Erythroblast (primary cell): ENCODE results near the gene DIP2C.
"Not testable (repeated sequence)": the region's sequence is repeated elsewhere in the genome, so short reads cannot be mapped to it uniquely, and the experiment has no call there.

Experiments used
- DNase-seq, 2 experiments: peaks; one replicate each; lab custom pipeline; 2025; lab: John Stamatoyannopoulos, UW
- GATA1 ChIP-seq: IDR thresholded peaks from 2 replicates; pipeline ENCODE4 v1.6.1; 2011; ENCODE audit warnings: low read depth, mild to moderate bottlenecking, control low read depth, low read length, moderate library complexity
- POLR2A ChIP-seq: IDR thresholded peaks from 2 replicates; pipeline ENCODE4 v1.6.1; 2011; ENCODE audit warnings: mild to moderate bottlenecking, low read length

Gene DIP2C

DNA sequence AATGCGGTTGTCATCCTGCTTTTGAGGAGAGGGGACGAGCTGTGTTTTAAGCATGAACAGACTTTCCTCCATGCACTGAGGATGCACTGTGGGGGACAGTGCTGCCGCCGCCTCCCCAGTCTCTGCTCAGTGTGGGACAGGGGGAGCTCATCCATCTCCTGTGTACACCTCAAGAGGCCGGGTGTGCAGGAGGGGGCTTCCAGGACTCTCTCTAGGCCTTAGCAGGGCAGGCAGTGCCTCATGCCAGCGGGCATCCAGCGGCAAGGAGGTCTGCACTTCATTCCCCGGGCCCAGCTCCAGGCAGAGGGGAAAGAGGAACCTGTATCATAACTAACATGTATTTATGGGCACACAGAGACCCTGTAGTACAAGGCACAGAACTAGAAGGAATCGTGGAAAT is 89.7 kb downstream of the DIP2C start:
- TF ChIP-seq GATA1: no peak
- no peak for TF ChIP-seq POLR2A
- DNase-seq: no peak

DNA sequence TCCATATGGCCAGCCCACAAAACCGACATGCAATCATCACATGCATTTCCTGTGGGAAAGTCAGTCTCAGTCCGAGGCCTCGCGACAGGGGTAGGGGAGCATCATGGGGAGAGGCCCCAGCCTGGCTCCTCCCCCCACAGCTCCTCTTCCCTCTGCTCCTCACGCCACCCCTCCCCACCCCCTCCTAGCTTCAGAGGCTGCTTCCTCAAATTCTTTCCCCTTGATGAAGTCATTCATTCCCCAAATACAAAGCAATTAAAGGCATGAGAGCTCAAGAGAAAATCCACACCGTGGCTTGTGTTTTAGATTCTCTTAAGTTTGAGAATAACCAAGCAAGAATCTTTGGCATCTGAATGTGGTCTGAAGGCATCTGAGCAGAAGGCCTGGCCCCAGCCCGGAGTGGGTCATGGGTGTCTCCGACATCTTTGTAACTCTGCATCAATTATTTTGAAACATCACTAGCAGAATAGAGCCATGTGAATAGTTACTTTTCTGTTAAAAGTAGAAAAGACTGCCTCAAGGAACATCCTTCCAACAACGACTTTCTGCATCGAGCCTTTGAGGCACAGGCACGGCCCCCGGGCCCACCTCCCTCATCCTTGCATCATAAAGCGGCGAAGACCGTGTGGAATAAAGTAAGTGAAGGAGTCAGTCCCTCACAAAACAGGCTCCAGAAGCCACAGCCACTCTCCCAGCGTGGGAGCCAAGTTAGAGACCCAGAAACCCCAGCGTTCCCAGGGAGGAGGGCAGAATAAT is 90.9 kb downstream of the DIP2C start:
- DNase-seq: no peak
- TF ChIP-seq GATA1 (no peak), POLR2A (no peak)

DNA sequence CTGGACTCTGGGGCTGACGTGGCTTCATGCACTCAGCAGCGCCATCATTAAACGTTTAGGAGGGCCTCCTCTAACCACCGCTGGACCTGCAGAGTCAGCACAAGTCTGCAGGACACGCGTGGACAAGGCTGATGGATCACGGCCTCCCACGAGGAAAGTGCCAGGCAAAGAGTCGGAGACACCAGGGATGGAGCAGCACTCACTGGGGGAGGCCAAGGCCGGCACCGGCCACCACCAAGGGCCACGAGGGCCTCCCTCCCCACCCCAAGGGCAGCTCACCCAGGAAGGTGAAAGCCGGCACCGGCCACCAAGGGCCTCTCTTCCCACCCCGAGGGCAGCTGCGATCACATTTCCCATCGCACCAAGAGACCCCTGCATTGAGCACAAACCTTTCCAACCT is 91.5 kb downstream of the DIP2C start:
- DNase-seq: no peak
- TF ChIP-seq POLR2A: no peak
- no peak for TF ChIP-seq GATA1

DNA sequence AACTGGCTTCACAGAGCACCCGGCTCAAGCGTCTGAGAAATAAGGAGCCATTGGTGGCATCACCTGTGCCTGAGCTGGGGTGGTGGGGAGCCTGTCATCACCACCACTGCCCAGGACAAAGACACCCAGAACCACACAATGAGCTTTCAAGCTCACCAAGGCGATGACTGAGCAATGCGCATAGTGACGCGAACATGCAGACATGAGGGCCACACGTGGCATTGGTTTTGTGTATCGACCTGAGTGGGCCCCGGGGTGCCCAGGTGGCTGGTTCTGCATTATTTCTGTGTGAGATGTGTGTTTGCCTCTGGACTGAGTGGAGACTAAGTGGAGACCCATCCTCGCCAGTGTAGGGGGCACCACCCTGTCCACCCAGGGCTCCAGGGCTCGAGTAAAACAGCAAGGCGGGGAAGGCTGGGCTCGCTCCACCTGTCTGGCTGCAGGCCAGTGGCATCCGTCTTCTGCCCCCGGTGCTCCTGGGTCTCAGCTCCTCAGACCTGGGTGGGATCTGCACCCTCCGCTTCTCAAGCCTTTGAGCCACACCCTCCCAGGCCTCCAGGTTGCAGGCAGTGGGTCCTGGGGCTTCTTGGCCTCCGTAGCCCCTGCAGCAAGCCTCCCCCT is 92.6 kb downstream of the DIP2C start:
- no peak for DNase-seq
- TF ChIP-seq POLR2A (no peak), GATA1 (no peak)

DNA sequence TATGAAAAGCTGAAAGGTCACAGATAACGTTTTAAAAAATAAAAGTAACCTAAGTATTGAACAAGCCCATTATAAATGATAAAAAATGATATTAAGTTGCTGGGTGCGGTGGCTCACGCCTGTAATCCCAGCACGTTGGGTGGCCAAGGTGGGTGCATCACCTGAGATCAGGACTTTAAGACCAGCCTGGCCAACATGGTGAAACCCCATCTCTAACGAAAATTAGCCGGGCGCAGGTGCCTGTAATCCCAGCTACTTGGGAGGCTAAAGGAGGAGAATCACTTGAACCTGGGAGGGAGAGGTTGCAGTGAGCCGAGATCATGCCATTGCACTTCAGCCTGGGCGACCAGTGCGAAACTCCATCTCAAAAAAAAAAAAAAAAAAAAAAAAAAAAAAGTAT is 93.3 kb downstream of the DIP2C start:
- DNase-seq: not testable (repeated sequence)

DNA sequence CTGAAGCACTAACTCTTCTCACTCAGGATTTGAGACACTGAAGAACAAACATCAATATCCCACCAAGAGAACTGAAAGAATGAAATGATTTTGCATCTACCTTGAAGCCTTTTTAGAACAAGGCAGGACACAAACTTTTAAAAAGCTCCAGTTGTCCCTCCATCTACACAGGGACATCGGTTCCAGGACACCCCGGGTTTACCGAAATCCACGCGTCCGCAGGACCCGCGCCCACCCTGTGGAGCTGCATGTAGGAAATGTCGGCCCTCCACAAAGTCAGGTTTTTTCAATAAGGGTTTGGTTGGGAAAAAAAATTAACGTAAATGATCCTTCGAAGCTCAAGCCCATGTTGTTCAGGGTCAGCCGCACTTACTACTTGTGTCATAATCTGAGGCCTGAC is 94.0 kb downstream of the DIP2C start:
- TF ChIP-seq GATA1 (no peak), POLR2A (no peak)
- no peak for DNase-seq

DNA sequence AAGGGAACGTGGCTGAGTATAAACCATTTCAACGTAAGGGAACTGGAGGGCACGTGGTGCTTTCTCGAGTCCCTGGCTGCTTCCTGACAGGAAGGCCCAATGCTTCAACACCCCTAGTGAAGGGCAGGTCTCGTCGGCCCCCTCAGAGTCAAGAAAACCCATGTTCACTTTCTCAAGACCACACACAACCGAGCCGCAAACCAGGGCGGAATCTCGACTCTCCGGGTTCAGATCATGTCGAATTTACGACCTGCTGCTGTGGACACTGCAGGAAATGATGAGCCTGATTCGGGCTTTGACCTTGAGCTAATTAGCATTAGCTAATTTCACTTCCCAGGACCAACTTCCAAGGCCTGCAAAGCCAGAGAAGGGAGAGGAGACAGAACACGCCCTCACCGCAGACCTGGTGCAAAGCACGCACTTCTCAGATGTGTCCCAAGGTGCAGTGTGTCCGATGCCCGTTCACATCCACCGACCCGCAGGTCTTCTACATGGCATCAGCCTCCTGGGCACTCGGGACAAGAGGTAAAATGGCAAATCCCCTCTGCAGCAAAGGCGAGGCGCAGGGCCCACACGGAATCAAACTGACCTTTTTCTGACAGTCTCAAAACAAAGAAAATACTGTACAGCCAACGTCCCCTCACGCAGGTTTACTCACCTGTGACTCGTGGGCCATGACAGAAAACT is 94.7 kb downstream of the DIP2C start:
- TF ChIP-seq POLR2A: no peak
- TF ChIP-seq GATA1: no peak
- DNase-seq: no peak

DNA sequence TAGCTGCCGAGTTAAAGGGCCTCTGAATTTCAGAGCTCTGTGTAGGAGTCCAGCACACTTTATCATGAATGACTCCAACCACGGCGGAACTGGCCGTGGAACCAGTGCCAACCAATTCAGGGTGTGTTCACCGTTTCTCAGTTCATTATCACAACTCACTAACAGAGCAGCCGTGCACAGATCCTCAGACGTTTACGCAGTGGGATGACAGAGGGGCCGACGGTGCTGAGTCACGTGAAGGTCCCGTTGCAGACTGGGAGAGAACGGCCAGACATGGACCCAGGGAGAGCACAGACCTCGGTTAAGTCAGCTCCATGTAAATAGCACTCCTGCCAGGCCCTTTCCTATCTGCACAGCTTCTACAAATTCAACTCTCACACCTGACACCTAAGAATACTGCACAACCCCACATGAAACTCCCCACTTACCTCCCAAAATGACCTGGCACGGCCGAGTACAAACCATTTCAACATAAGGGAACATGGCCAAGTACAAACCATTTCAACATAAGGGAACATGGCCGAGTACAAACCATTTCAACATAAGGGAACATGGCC is 95.5 kb downstream of the DIP2C start:
- no peak for TF ChIP-seq POLR2A
- no peak for TF ChIP-seq GATA1
- no peak for DNase-seq

DNA sequence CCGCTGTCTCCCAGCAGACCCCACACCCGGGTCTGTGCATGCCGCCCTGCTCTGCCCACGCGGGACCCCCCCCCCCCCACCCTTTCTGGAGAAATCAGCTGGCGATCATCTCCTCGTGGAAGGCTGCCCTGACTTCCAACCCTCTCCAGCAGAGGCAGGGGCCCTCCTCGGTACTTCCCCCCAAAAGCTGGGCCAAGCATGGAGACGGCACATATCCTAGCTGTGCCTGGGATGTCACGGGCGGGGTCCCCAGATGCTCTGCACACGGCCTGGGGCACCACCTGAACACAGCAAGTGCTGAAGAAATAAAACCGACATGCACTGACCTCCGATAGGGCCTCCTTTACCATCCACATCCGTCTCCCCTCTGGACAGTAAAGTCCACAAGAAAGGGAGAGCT is 96.0 kb downstream of the DIP2C start:
- DNase-seq: no peak
- TF ChIP-seq GATA1 (no peak), POLR2A (no peak)

DNA sequence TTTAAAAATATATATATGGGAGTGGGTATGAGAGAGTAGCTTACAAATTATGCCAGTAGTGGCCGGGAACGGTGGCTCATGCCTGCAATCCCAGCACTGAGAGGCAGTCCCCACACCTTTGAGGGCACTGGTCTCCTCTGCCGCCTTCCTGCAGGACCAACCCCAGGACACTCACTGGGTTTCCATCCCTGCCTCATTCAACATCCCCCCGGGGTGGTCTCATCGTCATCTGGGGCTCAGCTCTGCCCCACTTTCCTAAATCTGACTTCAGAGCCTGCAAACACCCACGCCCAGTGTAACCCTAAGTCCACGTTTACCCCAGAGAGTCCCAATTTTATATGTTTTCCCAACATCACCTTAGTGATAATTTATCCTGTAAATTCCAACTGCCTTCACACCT is 96.5 kb downstream of the DIP2C start:
- no peak for DNase-seq
- no peak for TF ChIP-seq GATA1

DNA sequence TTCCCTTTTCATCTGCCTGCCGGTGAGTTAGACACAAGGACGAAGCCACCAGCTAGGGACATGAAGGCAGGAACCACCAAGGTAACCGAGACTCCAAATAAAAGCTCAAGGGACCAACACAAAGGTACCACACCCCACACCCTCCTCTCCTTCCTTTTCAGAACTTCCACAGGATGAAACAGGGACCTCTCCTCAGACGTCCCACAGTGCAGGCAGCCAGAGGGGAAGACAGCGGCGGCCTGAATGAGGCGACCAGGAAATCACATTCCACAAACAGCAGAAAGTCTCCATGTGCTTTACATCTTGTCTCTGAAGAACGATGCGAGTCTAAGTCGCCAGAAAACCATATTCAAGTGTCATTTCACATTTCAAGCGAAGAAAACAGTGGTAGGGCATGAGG is 97.8 kb downstream of the DIP2C start:
- no peak for TF ChIP-seq POLR2A
- no peak for TF ChIP-seq GATA1
- no peak for DNase-seq

DNA sequence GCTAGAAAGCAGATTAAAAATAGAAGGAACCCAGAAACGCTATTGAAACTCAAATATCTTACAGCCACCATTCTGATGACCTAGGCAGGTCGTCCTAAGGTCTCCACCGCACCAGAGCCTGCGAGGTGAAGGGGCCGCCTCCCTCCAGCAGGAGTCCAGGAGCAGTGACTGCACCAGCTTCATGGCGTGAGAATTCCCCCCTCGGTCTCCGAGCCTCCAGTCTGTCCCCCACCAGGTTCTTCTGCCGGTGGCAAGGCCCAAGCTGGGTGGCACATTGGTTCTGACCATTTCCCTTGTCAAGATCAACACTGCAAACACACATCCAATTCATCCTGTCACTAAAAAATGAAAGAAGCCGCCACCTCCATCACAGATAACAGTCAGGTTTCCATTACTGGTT is 98.7 kb downstream of the DIP2C start:
- TF ChIP-seq POLR2A (no peak), GATA1 (no peak)
- DNase-seq: no peak

DNA sequence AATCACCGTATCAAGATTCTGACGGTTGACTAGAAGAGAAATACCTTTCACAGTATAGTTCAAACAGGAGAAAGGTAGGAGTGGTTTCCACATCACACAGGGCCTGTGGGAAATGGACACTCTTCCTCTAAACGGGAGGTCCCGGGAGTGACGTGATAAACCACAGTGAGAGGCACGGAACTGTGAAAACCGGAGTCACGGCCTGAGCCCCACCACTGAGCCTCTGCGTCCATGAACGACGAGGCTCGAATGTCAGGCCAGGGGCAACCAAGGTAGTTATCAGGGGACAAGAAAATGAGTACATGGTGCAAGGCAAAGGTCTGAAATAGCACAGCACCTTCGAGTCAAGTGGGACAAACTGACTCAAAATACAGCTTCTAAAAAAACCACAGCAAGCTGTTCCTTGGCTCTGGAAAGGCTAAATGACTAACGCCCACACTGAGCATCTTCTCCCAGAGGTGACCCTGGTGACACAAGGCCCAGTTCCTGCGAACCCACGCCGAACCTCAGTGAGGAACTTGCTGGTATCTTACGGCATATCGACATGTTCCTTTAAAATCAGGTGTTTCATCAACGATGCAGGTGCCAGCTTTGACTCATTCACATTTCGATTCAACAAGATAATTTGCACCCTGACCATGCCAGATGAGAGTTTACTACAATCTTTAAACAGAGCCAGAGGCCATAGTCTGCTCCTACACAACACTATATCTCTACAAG is 99.3 kb downstream of the DIP2C start:
- no peak for DNase-seq
- TF ChIP-seq GATA1 (no peak), POLR2A (no peak)
